ENCODE data around the gene FEV. TPM values are rescaled to one million over a fixed set of nuclear protein-coding genes. Genes with fewer than 3 reads are reported as not detected.
A peak's percentile ranks its signal among the peaks of the same experiment; 100 is the strongest.

Gene FEV
- polyA plus RNA-seq, 1 donor (not counting 4 experiments of a cell fraction or from before 2014, with no cell fraction given) = not detected

DNA sequence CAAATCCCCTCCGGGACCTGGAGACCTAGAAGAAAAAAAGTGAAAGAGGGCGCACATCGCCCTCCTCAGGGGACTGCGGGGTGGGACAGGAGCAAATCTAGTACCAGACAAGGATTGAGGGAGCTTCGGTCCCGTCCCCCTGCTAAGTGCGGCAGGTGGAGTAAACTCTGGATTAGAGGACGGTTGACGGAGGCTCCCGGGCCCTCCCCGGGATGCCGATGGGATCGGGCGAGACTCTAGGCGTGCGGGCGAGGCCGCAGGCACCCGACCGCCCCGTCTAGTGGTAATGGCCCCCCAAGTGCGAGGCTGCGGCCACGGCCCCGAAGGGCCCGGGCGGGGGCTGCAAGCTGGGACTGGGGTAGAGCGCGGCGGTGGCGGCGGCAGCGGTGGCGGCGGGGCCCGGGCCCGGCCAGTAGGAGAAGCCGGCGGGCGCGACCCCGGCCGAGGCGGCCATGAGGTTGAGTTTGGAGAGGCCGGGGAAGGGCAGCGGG lies 3.5 kb downstream of the FEV start:
- Histone ChIP-seq H3K27me3 (ENCODE audit: control insufficient read depth, extremely low read depth, insufficient read depth, low read length) (peaks cover 75% of the 10 kb centered on the region), H3K9ac (ENCODE audit: control insufficient read depth, extremely low read depth, insufficient read depth, low read length) (no peak overlapping the region), H2AFZ (ENCODE audit: control insufficient read depth, low read length) (no peak overlapping the region), H4K20me1 (ENCODE audit: control insufficient read depth, extremely low read depth, insufficient read depth, low read length) (no peaks in the 10 kb centered on the region), H3K4me2 (ENCODE audit: control insufficient read depth, extremely low read depth, insufficient read depth, low read depth, low read length) (peak overlapping the region; percentile 37), H3K36me3 (ENCODE audit: control insufficient read depth in 2 of 2, extremely low read depth in 1 of 2, insufficient read depth in 2 of 2, low read length in 2 of 2) (no peaks in the 10 kb centered on the region), H3K79me2 (ENCODE audit: control insufficient read depth, insufficient read depth, low read length) (no peaks in the 10 kb centered on the region), H3K9me1 (ENCODE audit: control insufficient read depth, extremely low read depth, insufficient read depth, low read length) (no peaks in the 10 kb centered on the region), H3K27ac (ENCODE audit: control insufficient read depth, insufficient read depth, low read length) (no peak overlapping the region), H3K4me3 (ENCODE audit: control insufficient read depth in 2 of 3, extremely low read depth in 1 of 3, insufficient read depth in 2 of 3, low read depth in 1 of 3, low read length in 3 of 3) (no peak overlapping the region), H3K4me1 (ENCODE audit: control insufficient read depth, extremely low read depth, insufficient read depth, low read length) (peaks cover 4% of the 10 kb centered on the region), H3K9me3 (ENCODE audit: control insufficient read depth, low read depth, low read length) (no peaks in the 10 kb centered on the region)
- dilution Hi-C loops (cut with MboI; ENCODE audit: extremely low pct_ligation_motif_present, low sequenced_read_pairs) = no loop called here
- TF ChIP-seq CTCF (optimal IDR thresholded peaks at IDR 0.05 in 1 of 3, IDR thresholded peaks at IDR 0.05 in 1 of 3, conservative IDR thresholded peaks at IDR 0.05 in 1 of 3; ENCODE audit: extremely low read depth in 1 of 3, insufficient read depth in 2 of 3, low read length in 3 of 3) (no peak), EZH2 (IDR thresholded peaks at IDR 0.05; ENCODE audit: low read length) (peak; percentile 61)
- DNase-seq (ENCODE audit: low read depth, low spot score) = no peak
- FAIRE-seq = no peak

- Histone ChIP-seq H3K36me3 (ENCODE audit: control insufficient read depth in 2 of 2, extremely low read depth in 1 of 2, insufficient read depth in 2 of 2, low read length in 2 of 2) (no peaks in the 10 kb centered on the region), H2AFZ (ENCODE audit: control insufficient read depth, low read length) (no peak overlapping the region), H4K20me1 (ENCODE audit: control insufficient read depth, extremely low read depth, insufficient read depth, low read length) (no peaks in the 10 kb centered on the region), H3K79me2 (ENCODE audit: control insufficient read depth, insufficient read depth, low read length) (no peaks in the 10 kb centered on the region), H3K4me1 (ENCODE audit: control insufficient read depth, extremely low read depth, insufficient read depth, low read length) (peaks cover 4% of the 10 kb centered on the region), H3K4me2 (ENCODE audit: control insufficient read depth, extremely low read depth, insufficient read depth, low read depth, low read length) (peak overlapping the region; percentile 37), H3K9me1 (ENCODE audit: control insufficient read depth, extremely low read depth, insufficient read depth, low read length) (no peaks in the 10 kb centered on the region), H3K9me3 (ENCODE audit: control insufficient read depth, low read depth, low read length) (no peaks in the 10 kb centered on the region), H3K27me3 (ENCODE audit: control insufficient read depth, extremely low read depth, insufficient read depth, low read length) (peaks cover 75% of the 10 kb centered on the region), H3K9ac (ENCODE audit: control insufficient read depth, extremely low read depth, insufficient read depth, low read length) (no peak overlapping the region), H3K27ac (ENCODE audit: control insufficient read depth, insufficient read depth, low read length) (no peak overlapping the region), H3K4me3 (ENCODE audit: control insufficient read depth in 2 of 3, extremely low read depth in 1 of 3, insufficient read depth in 2 of 3, low read depth in 1 of 3, low read length in 3 of 3) (no peak overlapping the region)
- dilution Hi-C loops (cut with MboI; ENCODE audit: extremely low pct_ligation_motif_present, low sequenced_read_pairs) = no loop called here
- no peak for DNase-seq (ENCODE audit: low read depth, low spot score)
- FAIRE-seq = no peak
- peak; percentile 100 for TF ChIP-seq EZH2 (IDR thresholded peaks at IDR 0.05; ENCODE audit: low read length)
- peak in 2 of 3 experiments; percentile 5 to 26 for TF ChIP-seq CTCF (optimal IDR thresholded peaks at IDR 0.05 in 1 of 3, IDR thresholded peaks at IDR 0.05 in 1 of 3, conservative IDR thresholded peaks at IDR 0.05 in 1 of 3; ENCODE audit: extremely low read depth in 1 of 3, insufficient read depth in 2 of 3, low read length in 3 of 3)
Observed at GRCh38 chr2:218980735-218981389, 4.1 kb downstream of the FEV start.

Measured in keratinocyte (primary cell).